ENCODE data around the gene SDSL. TPM values are rescaled to one million over a fixed set of nuclear protein-coding genes. Genes with fewer than 3 reads are reported as not detected.

Gene SDSL
- total and polyA plus RNA-seq, 9 donors: 0.43 to 19.3 (median 3.7) TPM

GRCh38 chr12:113408756-113409298 lies 13.4 kb upstream of the SDSL start:
- WGBS, 3 donors: 90 to 93% (median 92%) methylated on average over 11 of the region's 11 CpGs
- TF ChIP-seq POLR2A (IDR thresholded peaks at IDR 0.05) (no peak), EP300 (IDR thresholded peaks at IDR 0.05) (no peak), CTCF (IDR thresholded peaks at IDR 0.05) (no peak)
- intact Hi-C loops (cut with DNase I): no loop called here
- H3K4me3 ChIP-seq: no peak overlapping the region
- DNase-seq: no peak
- no peaks in the 10 kb centered on the region for H3K36me3 ChIP-seq
- H3K9me3 ChIP-seq: no peaks in the 10 kb centered on the region
- no peaks in the 10 kb centered on the region for H3K27me3 ChIP-seq
- H3K4me1 ChIP-seq (ENCODE audit: insufficient read depth): no peaks in the 10 kb centered on the region
- H3K27ac ChIP-seq: no peak overlapping the region

GRCh38 chr12:113409462-113410124 lies 12.6 kb upstream of the SDSL start:
- intact Hi-C loops (cut with DNase I): no loop called here
- Histone ChIP-seq H3K27me3 (no peaks in the 10 kb centered on the region), H3K9me3 (no peaks in the 10 kb centered on the region), H3K27ac (no peak overlapping the region), H3K36me3 (no peaks in the 10 kb centered on the region), H3K4me1 (ENCODE audit: insufficient read depth) (no peaks in the 10 kb centered on the region), H3K4me3 (no peak overlapping the region)
- 60 to 66% (median 61%) methylated on average over 9 of the region's 9 CpGs for WGBS, 3 donors
- no peak for DNase-seq
- no peak for TF ChIP-seq CTCF (IDR thresholded peaks at IDR 0.05)
- TF ChIP-seq EP300 (IDR thresholded peaks at IDR 0.05): no peak
- TF ChIP-seq POLR2A (IDR thresholded peaks at IDR 0.05): no peak

GRCh38 chr12:113413488-113413939 lies 8.7 kb upstream of the SDSL start:
- 59 to 65% (median 62%) methylated on average over 11 of the region's 11 CpGs for WGBS, 3 donors
- no peak overlapping the region for H3K4me3 ChIP-seq
- TF ChIP-seq EP300 (IDR thresholded peaks at IDR 0.05) (no peak), POLR2A (IDR thresholded peaks at IDR 0.05) (no peak), CTCF (IDR thresholded peaks at IDR 0.05) (no peak)
- H3K27me3 ChIP-seq: no peaks in the 10 kb centered on the region
- no peaks in the 10 kb centered on the region for H3K36me3 ChIP-seq
- no peaks in the 10 kb centered on the region for H3K4me1 ChIP-seq (ENCODE audit: insufficient read depth)
- no peak overlapping the region for H3K27ac ChIP-seq
- intact Hi-C loops (cut with DNase I): no loop called here
- DNase-seq: no peak
- no peaks in the 10 kb centered on the region for H3K9me3 ChIP-seq

GRCh38 chr12:113414519-113415038 lies 7.6 kb upstream of the SDSL start:
- intact Hi-C loops (cut with DNase I): no loop called here
- no peaks in the 10 kb centered on the region for H3K36me3 ChIP-seq
- TF ChIP-seq POLR2A (IDR thresholded peaks at IDR 0.05): no peak
- TF ChIP-seq EP300 (IDR thresholded peaks at IDR 0.05): no peak
- no peak for TF ChIP-seq CTCF (IDR thresholded peaks at IDR 0.05)
- H3K4me1 ChIP-seq (ENCODE audit: insufficient read depth): no peaks in the 10 kb centered on the region
- DNase-seq: no peak
- no peak overlapping the region for H3K27ac ChIP-seq
- WGBS, 3 donors: 83 to 89% (median 88%) methylated on average over 9 of the region's 9 CpGs
- H3K4me3 ChIP-seq: no peak overlapping the region
- no peaks in the 10 kb centered on the region for H3K9me3 ChIP-seq
- no peaks in the 10 kb centered on the region for H3K27me3 ChIP-seq
